Measurements from ENCODE around the gene CABP1. TPM values are rescaled to one million over a fixed set of nuclear protein-coding genes. Genes with fewer than 3 reads are reported as not detected.

CABP1 gene
- total and polyA plus RNA-seq, 2 of the 13 experiments (the other 11 are each of a cell fraction or from before 2014, with no cell fraction given): not detected

DNA sequence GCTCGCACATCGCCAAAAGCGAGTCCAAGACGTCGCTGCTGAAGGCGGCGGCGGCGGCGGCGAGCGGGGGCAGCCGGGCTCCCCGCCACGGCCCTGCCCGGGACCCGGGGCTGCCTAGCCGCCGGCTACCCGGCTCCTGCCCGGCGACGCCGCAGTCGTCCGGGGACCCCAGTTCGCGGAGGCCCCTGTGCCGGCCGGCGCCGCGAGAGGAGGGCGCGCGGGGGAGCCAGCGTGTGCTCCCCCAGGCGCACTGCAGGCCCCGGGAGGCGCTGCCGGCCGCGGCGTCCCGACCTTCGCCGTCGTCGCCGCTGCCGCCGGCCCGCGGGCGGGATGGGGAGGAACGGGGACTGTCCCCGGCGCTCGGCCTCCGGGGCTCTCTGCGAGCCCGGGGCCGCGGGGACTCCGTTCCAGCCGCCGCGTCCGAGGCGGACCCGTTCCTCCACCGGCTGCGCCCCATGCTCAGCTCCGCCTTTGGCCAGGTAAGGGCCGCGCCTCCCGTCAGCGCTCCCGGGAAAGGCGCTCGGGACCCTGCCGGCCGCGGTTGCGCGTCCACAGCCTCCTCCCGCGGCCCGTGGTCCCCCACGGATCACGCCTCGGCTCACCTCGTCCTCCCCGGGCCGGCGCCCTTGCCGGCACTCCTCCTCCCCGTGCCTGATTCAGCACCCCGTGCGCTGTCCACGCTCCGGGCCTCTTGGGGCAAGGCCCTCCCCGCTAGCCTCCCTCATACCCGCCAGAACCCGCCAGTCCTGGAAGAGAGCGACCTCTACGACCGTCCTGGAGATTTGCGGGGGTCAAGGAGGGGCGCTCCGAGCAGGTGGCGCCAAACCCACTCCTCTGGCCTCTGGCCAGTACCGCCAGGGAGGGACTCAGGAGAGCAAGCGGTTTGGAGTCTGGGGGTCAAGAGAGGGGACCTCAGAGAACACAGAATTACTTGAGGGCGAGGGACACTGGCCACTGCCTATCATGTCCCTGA, 721 bp downstream of the CABP1 start (continued):
- TF ChIP-seq, protein P1, sequence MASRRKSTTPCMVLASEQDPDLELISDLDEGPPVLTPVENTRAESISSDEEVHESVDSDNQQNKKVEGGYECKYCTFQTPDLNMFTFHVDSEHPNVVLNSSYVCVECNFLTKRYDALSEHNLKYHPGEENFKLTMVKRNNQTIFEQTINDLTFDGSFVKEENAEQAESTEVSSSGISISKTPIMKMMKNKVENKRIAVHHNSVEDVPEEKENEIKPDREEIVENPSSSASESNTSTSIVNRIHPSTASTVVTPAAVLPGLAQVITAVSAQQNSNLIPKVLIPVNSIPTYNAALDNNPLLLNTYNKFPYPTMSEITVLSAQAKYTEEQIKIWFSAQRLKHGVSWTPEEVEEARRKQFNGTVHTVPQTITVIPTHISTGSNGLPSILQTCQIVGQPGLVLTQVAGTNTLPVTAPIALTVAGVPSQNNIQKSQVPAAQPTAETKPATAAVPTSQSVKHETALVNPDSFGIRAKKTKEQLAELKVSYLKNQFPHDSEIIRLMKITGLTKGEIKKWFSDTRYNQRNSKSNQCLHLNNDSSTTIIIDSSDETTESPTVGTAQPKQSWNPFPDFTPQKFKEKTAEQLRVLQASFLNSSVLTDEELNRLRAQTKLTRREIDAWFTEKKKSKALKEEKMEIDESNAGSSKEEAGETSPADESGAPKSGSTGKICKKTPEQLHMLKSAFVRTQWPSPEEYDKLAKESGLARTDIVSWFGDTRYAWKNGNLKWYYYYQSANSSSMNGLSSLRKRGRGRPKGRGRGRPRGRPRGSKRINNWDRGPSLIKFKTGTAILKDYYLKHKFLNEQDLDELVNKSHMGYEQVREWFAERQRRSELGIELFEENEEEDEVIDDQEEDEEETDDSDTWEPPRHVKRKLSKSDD (CRISPR knock-in tag; IDR thresholded peaks at IDR 0.05; ENCODE audit: low read depth): no peak
- TF ChIP-seq PTBP1 (IDR thresholded peaks at IDR 0.05; ENCODE audit: low read depth, low read length, poor library complexity, severe bottlenecking) (no peak), RAD21 (CRISPR knock-in tag; IDR thresholded peaks at IDR 0.05) (no peak), MLLT10 (CRISPR knock-in tag; IDR thresholded peaks at IDR 0.05) (no peak), ZNF136 (CRISPR knock-in tag; IDR thresholded peaks at IDR 0.05; ENCODE audit: low read depth) (no peak), SATB2 (CRISPR knock-in tag; IDR thresholded peaks at IDR 0.05) (no peak), HDAC2 (CRISPR knock-in tag; IDR thresholded peaks at IDR 0.05) (peak; percentile 35; the same call in 1 of the 2 replicates), HNRNPK (IDR thresholded peaks at IDR 0.05; ENCODE audit: low read depth, low read length, poor library complexity, severe bottlenecking) (no peak), POLR2A (IDR thresholded peaks at IDR 0.05; ENCODE audit: insufficient read depth in 1 of 2, low read depth in 2 of 2, low read length in 2 of 2) (no peak), CCDC6 (CRISPR knock-in tag; IDR thresholded peaks at IDR 0.05) (no peak), ZFP36L2 (CRISPR knock-in tag; IDR thresholded peaks at IDR 0.05) (no peak), NFYC (CRISPR knock-in tag; IDR thresholded peaks at IDR 0.05) (no peak), ZBTB7A (CRISPR knock-in tag; IDR thresholded peaks at IDR 0.05) (no peak), GATA4 (IDR thresholded peaks at IDR 0.05; ENCODE audit: borderline replicate concordance, low read depth) (no peak), MIER3 (CRISPR knock-in tag; IDR thresholded peaks at IDR 0.05; ENCODE audit: borderline replicate concordance) (no peak), ZNF331 (CRISPR knock-in tag; IDR thresholded peaks at IDR 0.05) (0 out of 2 replicates have a peak, but pooled peaks have one; percentile 29), ZNF780A (CRISPR knock-in tag; IDR thresholded peaks at IDR 0.05) (no peak)
- TF ChIP-seq, protein P2, sequence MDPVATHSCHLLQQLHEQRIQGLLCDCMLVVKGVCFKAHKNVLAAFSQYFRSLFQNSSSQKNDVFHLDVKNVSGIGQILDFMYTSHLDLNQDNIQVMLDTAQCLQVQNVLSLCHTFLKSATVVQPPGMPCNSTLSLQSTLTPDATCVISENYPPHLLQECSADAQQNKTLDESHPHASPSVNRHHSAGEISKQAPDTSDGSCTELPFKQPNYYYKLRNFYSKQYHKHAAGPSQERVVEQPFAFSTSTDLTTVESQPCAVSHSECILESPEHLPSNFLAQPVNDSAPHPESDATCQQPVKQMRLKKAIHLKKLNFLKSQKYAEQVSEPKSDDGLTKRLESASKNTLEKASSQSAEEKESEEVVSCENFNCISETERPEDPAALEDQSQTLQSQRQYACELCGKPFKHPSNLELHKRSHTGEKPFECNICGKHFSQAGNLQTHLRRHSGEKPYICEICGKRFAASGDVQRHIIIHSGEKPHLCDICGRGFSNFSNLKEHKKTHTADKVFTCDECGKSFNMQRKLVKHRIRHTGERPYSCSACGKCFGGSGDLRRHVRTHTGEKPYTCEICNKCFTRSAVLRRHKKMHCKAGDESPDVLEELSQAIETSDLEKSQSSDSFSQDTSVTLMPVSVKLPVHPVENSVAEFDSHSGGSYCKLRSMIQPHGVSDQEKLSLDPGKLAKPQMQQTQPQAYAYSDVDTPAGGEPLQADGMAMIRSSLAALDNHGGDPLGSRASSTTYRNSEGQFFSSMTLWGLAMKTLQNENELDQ (CRISPR knock-in tag; IDR thresholded peaks at IDR 0.05; ENCODE audit: borderline replicate concordance): no peak
- TF ChIP-seq, protein P3, sequence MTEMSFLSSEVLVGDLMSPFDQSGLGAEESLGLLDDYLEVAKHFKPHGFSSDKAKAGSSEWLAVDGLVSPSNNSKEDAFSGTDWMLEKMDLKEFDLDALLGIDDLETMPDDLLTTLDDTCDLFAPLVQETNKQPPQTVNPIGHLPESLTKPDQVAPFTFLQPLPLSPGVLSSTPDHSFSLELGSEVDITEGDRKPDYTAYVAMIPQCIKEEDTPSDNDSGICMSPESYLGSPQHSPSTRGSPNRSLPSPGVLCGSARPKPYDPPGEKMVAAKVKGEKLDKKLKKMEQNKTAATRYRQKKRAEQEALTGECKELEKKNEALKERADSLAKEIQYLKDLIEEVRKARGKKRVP (CRISPR knock-in tag; IDR thresholded peaks at IDR 0.05): no peak
- TF ChIP-seq, protein P4, sequence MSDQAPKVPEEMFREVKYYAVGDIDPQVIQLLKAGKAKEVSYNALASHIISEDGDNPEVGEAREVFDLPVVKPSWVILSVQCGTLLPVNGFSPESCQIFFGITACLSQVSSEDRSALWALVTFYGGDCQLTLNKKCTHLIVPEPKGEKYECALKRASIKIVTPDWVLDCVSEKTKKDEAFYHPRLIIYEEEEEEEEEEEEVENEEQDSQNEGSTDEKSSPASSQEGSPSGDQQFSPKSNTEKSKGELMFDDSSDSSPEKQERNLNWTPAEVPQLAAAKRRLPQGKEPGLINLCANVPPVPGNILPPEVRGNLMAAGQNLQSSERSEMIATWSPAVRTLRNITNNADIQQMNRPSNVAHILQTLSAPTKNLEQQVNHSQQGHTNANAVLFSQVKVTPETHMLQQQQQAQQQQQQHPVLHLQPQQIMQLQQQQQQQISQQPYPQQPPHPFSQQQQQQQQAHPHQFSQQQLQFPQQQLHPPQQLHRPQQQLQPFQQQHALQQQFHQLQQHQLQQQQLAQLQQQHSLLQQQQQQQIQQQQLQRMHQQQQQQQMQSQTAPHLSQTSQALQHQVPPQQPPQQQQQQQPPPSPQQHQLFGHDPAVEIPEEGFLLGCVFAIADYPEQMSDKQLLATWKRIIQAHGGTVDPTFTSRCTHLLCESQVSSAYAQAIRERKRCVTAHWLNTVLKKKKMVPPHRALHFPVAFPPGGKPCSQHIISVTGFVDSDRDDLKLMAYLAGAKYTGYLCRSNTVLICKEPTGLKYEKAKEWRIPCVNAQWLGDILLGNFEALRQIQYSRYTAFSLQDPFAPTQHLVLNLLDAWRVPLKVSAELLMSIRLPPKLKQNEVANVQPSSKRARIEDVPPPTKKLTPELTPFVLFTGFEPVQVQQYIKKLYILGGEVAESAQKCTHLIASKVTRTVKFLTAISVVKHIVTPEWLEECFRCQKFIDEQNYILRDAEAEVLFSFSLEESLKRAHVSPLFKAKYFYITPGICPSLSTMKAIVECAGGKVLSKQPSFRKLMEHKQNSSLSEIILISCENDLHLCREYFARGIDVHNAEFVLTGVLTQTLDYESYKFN (CRISPR knock-in tag; conservative IDR thresholded peaks at IDR 0.05): no peak
